CD4-positive, alpha-beta T cell treated with Interleukin-15 for 1 hour (primary cell): Measurements from ENCODE around the gene CCDC102A.
"Not testable (repeated sequence)": the region's sequence is repeated elsewhere in the genome, so short reads cannot be mapped to it uniquely, and the experiment has no call there.

ENCODE experiments used
- DNase-seq: peaks from one replicate; pipeline ENCODE4 v3.0.0-alpha.2; 2020

The CCDC102A gene

DNA sequence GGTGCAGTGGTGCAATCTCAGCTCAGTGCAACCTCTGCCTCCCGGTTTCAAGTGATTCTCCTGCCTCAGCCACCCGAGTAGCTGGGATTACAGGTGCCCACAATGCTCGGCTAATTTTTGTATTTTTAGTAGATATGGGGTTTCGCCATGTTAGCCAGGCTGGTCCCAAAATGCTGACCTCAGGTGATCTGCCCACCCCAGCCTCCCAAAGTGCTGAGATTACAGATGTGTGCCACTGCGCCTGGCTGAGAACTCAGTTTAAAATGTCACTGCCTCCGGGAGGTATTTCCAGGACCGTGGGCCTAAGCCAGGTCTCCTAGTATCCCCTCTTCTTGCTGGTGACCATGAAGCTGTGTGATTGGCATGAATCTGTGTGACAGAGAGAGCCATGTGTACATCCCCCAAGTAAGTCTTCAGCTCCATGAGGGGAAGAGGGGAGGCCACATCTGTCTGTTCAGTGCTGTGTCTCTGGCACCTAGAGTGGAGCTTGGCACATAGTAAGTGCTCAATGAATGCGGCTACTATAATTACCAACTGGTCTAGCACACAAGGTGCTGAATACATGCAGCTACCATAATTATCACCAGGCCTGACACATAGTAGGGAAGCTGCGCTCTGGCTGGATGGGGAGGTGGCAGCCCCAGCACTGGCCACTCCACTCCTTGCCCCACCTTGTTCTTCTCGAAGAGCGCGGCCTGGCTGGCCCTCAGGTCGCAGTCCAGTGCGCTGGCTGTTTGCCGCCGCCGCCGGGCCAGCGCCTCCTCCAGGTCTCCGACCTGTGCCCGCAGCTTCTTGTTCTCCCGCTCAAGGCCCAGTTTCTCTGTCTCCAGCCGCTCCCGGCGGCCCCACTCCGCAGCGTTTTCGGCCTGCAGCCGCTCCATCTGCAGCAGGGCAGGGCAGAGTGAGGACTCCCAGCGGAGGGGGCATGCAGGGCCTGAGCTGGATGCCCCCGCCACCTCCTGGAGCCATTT is 18.7 kb downstream of the CCDC102A start:
- DNase-seq, result no peak

DNA sequence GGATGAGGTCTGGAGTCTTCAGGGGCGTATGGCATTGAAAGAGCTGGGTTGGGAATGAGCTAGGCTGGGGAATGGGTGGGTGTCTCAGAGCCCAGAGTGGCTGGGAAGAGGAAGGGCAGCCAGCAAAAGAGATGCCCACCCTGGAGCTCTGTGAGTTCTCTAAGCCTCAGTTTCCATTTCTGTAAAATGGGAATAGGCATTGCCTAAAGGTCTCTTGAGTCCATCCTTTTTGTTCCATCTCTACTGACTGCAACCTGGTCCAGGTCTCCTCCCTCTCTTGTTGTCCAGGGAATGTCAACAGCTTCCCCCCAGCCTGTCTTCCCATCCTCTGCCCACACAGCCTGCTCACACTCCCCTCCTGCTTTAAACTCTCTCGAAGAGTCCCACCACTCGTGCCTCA is 19.6 kb downstream of the CCDC102A start:
- no peak for DNase-seq

DNA sequence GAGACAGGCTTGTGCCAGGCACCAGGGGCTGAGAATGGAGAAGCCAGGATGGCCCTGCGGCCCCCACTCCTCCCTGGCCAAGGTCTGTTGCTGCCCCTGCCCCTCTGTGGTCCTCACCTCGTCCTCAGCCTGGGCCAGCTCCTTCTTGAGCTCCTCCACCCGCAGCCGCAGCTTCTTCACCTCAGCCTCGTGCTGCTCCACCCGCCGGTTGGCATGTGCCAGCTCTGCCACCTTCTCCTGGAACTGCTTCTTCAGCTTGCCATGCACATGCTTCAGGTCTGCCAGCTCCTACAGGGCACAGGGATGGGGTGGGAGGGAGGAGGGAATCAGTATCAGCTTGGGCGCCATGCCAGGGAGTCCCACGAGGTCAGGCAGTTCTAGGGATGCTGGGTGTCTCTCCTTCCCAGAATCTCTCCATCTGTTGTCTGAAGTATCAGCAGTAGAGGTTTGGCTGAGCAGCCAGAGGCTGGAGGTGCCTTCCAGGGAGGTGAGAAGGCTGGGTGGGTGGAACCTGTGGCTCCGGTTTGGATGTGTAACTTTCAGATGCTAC is 20.1 kb downstream of the CCDC102A start:
- no peak for DNase-seq

DNA sequence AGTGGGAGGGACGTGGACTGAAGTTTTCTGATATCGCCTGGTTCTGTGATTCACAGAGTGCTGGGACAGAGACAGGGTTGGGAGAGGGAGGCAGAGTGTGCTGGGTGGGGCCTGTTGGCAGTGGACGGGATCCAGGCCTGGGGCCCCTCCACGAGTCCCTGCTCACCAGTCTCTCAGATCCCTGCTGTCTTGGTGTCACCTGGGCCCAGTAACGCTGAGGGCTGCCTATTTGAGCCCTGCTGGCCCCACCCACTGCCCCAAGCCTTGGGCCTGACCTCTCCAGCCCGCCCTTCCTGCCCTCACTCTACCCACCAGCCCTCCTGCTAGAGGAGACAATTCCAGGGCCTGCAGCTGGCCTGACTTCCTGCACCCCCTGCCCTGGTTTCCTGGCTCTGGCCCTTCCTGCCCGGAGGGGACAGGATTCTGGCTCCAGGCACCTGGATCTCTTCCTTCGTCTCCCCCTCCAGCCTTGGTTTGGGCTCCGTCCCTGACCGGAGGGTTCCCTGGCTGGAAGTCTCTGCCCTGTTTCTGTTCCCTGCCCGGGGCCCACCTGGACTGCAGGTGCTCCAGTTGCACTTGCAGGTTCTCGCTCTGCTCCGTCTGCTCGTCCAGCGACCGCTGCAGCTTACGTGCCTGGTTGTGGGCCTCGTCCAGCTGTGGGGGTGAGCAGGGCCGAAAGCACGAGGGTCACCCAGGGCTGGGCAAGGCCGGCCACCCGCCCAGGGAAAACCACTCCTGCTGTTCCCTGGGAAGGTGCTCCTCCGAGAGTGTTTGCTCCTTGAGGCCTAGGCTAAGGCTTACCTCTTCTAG is 21.4 kb downstream of the CCDC102A start:
- DNase-seq, result no peak

DNA sequence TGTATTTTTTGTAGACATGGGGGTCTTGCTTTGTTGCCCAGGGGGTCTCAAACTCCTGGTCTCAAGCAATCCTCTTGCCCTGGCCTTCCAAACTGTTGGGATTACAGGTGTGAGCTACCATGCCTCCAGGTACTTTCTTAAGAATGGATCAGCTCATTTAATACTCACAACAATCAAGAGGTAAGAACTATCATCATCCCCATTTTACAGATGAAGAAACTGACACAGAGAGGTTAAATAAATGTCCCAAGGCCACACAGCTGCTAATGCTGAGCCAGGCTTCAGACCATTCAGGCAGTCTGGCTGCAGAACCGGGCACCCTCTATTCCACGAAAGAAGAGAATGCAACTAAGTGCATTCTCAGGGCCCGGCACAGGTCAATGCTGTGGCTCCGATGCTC is 22.0 kb downstream of the CCDC102A start:
- DNase-seq, result no peak

DNA sequence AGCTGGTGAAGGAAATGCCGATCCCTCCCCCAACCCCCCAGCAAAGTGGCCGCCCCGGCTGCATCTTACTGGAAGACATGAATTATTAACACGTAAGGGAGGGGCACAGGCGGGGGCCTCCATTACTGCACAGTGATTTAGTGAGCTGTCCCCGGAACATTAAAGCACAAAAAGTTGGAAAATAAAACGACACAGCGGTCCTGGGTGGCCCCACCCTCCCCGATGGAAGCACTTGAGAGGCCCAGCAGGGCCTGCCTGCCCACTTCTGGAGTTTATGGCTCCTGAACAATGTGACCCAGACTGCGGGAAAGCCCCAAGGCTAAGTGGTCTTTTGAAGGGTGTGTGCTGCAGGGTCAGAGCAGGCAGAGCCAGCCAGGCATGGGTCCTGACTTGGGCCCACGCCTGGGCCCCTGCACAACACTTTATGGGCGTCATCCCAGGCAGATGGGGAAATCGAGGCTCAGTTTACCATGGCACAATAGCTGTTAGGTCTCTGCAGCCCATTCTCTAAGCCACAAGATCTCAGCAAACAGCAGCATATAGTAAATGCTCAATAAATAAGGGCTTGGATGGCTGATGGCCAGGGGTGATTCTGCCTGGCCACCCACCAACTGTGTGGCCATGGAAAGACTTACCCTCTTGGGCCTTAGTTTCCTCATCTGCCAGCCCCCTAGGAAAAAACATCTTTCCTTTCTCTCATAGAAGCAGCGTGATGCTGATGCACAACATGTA is 22.8 kb downstream of the CCDC102A start:
- no peak for DNase-seq

DNA sequence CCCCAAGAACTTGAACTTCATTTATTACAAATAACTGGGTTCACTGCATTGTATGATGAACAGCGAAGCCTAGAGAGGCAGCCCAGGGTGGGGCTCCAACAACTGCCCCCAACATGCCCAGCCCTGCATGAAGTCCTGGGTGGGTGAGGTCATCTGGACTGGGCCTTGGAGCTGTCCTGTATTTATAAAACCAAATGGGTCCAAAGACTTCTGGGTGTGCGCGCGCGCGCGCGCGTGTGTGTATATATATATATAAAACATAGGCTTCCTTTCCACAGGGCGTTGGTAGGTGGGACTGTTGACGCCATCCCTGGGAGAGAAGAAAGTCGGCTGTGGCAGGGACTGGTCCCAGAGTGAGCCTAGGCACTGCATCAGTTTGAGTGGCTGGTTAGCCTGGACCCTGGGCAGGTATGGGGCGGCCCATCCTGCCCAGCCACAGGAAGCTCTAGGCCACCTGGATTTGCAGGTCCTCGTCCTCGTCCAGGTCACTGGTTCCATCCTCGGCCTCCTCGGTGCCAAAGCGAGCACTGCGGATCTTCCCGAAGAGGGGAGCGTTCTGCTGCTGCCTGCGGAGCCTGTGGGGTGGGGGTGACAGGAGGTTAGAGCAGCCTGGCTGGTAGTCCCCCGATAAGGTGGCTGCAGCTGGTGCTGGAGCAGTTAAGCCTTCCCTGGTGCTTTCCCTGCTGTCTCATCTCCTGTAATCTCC is 23.9 kb downstream of the CCDC102A start:
- DNase-seq, result no peak

DNA sequence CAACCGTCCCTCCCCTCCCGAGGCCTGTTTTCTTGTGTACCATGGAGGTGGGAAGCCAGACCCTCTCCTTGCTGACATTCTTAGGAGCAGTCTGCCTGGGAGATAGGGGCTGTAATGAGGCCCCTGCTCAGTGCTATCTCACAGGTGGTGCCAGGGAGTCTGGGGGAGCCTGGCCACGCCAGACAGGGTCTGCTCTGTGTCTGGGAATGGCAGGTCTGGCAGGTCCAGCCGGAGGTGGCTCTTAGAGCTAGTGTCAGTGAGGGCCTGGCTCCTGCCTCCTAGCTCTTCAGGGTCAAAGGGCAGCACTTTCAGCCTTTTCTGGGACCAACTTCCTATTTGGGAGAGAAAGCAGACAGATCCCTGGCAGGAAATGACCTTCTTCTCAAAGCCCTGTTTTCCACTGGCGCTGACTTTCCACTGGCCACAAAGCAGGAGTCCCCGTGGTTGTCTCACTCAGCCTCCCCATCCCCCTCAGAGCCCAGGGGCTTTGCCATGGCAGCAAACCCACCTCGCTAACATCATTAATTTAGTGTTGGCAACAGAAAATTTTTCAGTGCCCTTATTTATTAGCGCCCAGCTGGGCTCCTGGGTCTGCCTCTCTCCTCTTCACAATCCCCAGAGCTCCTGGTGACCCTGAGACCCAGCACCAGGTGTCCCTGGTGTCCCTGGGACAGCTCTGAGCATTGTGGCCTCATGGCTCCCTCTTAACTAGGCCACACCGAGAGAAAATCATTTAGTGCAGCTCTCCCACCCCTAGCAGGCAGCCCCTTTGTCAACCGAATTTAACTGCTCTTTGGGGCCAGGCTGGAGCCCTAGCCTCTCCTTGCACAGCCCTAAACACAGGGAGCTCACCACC is 26.1 kb downstream of the CCDC102A start:
- DNase-seq, result no peak

DNA sequence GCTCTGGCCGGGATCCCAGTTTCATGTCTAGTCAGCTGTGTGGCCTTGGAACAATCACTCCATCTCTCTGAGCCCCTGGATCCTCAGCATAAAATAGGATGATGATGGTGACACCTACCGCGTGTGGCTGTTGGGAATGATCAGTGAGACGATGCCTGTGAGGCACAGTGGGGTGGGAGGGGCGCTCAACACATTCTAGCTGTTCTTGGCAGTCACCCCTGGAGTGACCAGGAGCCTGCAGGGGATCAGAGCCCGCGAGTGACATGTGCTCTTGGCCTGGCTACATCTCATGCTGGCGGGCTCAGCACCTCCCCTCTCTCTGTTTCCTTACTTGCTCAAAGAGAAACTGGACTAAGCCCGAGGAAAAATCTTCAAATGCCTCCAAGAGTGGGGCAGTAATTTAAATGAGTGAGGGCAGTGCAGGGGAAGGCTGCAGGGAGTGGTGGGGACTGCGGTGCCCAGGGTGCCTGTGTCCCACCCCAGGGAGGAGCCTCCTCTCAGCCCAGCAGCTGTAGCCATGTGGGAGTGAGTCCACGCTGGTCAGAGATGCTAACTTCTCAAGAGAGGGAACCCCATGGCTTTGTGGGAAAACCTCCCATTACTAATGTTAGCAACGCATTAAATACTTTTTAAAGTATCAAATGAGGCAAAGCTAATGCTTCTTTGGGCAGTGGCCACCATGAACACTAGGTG is 27.0 kb downstream of the CCDC102A start:
- no peak for DNase-seq

DNA sequence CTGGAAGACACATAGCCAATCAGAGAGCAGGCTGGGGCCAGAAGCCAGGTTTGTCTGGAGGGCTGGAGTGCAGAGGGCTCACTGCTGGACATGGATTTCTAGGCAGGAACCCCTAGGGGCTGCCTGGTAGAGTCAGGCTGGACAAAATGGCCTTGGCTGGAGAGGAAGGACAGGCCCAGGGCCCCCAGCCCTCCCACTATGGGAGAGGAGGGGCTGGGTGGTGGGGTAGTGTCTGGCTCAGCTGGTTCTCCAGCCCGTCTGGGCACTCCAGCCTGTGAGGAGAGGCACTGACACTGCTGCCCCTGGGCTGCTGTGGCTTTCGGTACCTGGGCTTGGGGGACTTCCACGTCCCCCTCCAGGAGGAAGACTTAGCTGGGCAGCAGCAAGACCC is 28.3 kb downstream of the CCDC102A start:
- DNase-seq, result no peak

DNA sequence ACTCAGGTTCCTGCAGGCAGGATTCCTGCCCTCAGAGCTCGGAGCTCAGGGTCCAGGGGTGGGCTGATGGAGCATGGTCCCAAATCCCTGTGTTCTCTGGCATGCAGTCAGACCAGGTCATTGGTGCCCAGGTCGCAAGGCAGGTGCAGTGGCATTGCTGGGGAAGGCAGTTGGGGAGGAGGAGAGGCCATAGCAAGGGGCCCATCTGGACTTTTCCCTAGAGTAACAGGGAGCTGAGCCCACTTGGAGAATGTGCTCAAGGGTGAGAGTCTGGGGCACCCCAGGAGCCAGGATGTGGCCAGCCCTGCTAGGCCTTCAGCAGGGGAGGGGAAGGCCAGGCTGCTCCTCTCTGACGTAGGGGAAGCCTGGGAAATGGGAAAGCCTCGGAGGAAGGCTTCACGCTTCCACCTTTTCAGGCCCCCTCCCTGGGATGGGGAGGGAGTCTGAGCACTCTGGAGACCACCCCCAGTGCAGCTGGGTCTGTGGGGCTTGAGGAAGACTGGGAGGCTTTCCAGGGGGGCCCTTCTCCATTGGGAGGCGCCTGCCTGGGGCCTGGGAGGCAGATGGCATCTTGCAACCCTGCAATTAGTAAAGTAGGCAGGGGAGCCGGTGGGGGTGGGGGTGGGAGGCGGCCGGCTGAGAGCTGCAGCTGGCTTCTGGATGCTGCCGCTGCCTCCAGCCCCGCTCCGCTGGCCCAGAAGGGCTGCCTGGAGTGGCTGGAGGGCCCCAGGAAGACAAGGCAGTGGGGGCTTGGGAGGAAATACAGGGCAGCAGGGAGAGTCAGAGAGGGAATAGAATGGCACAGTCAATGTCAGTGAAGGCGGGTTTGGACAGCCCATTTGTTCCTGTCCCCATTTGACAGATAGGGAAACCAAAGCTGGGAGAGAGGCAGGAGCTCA is 29.0 kb downstream of the CCDC102A start:
- no peak for DNase-seq

DNA sequence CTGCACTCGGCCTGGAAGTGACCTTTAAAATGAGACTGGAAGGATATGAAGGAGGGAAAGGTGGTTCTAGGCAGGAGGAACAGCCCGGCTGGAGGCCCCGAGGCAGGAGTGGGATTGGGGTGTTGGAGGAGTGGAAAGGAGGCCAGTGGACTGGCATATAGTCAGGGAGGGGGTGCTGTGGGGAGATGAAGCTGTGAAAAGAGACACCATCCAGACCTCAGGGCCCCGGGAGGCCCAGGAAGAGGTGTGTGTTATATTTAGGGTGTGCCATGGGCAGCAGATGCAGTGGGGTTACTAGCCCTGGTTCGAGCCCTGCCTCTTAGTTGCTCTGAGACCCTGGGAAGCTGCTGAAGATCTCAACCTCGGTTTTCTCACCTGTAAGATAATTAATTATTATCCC is 31.2 kb downstream of the CCDC102A start:
- DNase-seq, result no peak

DNA sequence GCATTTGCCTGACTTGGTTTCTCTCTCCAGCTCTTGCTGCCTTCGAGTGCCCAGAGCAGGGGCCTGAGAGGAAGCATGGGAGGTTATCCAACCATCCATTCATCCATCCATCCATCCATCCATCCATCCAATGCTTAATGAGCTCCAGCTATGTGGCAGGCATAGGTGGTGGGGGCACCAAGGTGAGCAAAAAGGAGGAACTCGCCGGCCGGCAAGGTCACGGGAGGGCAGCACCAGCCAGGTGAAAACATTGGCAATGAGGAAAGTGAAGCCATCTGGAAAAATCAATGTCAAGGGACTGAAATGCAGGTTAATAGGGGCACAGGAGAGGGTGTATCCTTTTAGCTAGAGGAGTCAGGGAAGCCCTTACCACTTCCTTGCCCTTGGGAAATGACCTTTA is 31.9 kb downstream of the CCDC102A start:
- no peak for DNase-seq

DNA sequence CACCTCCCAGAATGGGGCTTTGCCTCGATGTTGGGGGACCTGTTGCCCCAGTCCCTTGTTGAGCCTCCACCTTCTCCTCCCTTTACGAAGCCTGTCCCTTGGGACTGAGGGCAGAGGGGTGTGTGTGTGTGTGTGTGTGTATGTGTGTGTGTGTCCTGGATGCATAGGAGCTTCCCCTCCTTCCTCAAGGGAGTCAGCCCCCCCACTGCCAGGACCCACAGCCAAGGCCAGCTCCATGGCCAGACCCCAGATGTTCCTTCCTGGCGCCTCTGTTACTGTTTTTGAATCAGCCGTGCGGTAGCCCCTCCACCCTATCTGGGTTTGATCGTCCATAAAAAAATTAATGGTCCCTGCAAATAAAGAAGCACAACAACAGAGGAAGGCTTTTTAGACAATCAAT is 32.4 kb downstream of the CCDC102A start:
- DNase-seq, result no peak

DNA sequence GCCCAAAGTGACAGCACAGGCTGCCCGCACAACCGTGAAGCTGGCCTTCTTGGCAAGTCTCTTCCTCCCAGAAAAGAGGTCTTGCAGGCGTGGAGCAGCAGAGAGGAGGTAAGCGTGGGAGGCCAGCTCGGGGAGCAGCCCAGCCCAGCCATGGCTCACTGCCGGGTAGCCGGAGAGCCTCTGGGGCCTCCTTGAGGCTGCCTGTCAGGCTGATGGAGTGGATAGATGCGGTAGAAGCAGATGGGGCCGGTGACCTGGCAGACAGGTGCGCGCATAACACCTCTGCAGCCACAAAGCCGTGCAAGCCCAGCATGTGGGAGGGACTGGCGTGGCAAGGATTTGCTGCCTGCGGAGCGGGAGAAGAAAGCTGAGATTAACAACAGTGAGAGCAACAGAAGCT is 33.0 kb downstream of the CCDC102A start:
- DNase-seq, result no peak

DNA sequence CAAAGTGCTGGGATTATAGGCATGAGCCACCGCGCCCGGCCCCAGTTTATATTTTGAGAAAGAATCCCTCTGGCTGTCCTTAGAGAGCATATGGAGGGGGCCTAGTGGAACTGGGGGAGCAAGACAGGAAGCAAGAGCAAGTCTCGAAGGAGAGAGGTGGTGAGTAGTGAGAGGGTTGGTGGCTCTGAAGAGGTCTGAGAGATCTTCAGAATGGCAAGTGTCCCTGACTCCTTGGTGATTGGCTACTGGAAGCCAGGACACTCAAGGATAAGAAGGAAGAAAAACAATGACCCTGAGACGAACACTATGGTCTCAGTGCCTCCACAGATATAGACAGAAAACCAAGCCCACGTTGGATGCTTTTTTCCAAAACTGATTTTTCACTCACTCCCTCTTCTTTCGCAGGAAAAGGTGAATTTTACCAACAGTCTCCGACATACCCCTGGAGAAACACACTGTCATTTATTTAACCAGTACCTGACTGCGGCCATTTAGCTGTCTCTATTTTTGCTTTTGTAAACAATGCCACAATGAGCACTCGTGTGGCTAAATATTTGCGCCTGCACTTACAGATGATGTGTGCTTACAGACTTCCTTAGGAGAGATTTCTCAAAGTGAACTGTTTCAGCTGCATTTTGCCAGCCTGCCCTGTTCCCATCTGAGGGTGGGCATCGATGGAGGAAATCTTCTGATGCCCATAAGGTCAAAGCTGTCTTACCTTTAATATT is 34.2 kb downstream of the CCDC102A start:
- DNase-seq, result no peak

DNA sequence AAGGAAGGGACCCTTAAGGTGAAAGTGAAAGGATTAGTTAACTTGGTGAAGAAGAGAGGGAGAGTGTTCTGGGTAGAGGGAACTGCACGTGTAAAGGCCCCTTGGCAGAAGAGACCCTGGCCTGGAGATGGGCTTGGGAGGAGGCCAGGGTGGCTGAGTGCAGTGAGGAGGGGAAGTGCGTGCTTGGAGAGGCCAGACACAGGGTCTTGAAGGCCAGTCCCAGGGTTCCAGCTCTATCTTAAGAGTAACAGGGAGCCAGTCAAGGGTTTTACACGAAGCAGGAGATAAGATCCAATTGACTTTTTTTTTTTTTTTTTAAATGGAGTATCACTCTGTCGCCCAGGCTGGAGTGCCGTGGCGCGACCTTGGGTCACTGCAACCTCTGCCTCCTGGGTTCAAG is 34.9 kb downstream of the CCDC102A start:
- no peak for DNase-seq

DNA sequence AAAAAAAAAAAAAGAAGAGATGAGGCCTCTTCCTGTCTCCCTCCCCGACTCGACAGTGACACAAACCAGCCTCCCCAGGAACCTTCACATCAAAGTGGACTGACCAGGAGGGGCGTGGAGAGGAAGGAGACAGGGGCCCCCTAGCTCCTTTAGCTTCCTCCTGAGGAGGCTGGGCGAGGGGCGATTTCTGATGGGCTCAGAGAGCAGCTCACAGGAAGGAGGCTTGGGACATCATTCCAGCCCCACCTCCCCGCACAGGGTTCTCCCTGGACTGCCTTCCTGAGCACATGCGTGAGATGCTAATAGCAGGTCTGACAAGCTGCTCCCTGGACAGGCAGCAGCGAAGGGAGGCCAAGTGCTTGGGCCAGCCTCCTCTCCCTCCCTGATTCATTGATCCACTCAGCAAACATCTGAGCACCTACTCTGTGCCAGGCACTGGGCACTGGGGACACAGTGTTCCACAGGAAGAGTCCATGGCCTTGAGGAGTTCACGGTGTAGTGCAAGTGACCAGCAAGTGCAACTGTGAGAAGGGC is 35.7 kb downstream of the CCDC102A start:
- no peak for DNase-seq

DNA sequence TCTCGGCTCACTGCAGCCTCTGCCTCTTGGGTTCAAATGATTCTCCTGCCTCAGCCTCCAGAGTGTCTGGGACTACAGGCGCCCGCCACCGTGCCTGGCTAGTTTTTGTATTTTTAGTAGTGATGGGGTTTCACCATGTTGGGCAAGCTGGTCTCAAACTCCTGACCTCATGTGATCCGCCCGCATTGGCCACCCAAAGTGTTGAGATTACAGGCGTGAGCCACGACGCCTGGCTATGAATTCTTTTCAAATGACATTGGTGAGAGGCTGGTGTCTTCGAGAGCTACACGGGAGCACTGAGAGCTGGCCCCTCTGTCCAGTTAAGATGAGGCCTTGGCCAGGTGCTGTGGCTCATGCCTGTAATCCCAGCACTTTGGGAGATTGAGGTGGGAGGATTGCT is 36.4 kb downstream of the CCDC102A start:
- not testable (repeated sequence) for DNase-seq
